IPS-15b (cell line): ENCODE results near the gene FOXP2.
"Not testable (repeated sequence)": the region's sequence is repeated elsewhere in the genome, so short reads cannot be mapped to it uniquely, and the experiment has no call there.

Experiments
- H3K27me3 ChIP-seq: one replicate; pipeline ENCODE4 v1.6.1; 2013; ENCODE audit warnings: low read length; ENCODE audit not compliant: control insufficient read depth, insufficient read depth
- H3K36me3 ChIP-seq: one replicate; pipeline ENCODE4 v1.6.1; 2013; ENCODE audit warnings: low read length; ENCODE audit not compliant: control insufficient read depth, insufficient read depth
- H3K4me1 ChIP-seq: one replicate; pipeline ENCODE4 v1.6.1; 2013; ENCODE audit warnings: mild to moderate bottlenecking, low read length; ENCODE audit not compliant: control insufficient read depth, insufficient read depth
- H3K4me3 ChIP-seq: one replicate; pipeline ENCODE4 v1.5.1; 2013; ENCODE audit warnings: low read depth, low read length
- H3K9ac ChIP-seq: one replicate; pipeline ENCODE4 v1.6.1; 2013; ENCODE audit warnings: low read depth, mild to moderate bottlenecking, low read length
- H3K9me3 ChIP-seq: one replicate; pipeline ENCODE4 v1.6.1; 2013; ENCODE audit warnings: mild to moderate bottlenecking, low read length; ENCODE audit not compliant: control insufficient read depth, insufficient read depth

The FOXP2 gene

DNA sequence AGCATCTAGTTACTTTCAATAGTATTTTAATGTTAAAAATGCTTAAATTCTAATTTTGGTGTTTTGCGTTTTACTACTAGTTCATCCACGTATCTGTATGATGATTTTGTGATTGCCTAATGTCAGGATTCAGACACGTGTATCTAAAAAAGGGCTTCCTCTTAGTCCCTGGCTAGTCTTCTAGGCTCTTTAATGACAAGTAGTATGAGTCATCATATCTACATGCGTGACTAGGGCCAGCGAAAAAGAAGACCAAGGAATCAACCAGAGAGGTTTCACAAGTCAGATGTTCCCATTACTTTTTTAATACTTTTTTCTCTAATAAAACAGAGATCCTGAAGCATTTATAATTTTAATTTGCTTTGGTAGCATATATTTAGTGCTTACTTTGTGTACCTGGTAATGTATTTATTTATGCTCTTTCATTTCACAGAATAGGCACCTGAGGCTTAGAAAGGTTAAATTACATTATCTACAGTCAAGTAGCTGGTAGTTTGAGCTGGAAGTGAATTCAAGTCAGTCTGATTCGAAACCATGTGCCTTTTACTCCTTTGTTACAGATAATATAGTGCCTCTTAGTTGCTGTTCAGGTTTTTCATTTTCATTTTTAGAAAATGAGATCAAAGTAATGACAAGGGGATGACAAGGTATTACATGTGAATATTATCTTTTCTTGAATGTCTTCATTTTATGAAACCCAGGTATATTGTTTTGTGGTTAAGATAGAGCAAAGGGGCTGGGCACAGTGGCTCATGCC is 140.3 kb downstream of the FOXP2 start:
- no peaks in the 10 kb centered on the region for H3K9me3 ChIP-seq
- no peak overlapping the region for H3K9ac ChIP-seq
- H3K27me3 ChIP-seq, result no peaks in the 10 kb centered on the region
- no peak overlapping the region for H3K4me3 ChIP-seq
- no peaks in the 10 kb centered on the region for H3K36me3 ChIP-seq
- no peaks in the 10 kb centered on the region for H3K4me1 ChIP-seq

DNA sequence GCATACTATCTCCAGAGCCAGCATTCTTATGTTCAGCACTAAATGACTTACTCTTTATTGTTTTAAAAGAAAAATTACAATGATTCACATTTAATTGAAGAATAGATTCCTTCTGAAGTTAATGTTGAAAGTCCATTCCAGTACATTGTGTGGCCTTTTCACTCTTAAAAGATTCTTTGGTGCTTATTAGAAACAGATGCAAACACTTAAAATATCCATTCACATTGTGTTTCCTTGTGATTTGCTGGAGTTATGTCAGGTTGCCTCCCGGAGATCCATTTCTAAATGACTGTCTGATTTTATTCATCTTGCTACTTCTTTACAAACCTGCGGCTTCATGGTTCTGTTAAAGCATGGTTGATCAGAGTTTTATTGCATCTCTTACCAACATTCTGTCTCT is 152.8 kb downstream of the FOXP2 start:
- Histone ChIP-seq H3K27me3 (no peaks in the 10 kb centered on the region), H3K4me1 (no peaks in the 10 kb centered on the region), H3K36me3 (no peaks in the 10 kb centered on the region), H3K9me3 (no peaks in the 10 kb centered on the region), H3K4me3 (no peak overlapping the region), H3K9ac (no peak overlapping the region)

DNA sequence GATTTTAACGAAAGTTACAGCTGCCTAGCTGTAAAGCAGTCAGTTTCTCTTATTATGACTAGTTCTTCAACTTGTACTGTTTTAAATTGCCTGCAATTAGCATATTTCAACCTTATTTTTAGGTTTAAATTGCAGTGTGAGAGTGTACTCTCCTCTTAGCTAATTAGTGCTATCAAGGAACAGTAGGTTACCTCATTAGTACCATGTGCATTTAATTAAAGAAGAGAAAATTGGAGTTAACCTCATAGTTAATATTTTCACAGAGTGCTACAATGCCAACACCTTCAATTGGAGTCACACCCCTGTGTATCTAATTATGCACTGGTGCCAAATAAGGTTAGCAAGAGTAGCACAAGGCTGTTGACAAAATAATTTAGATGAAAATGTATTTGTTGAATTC is 154.6 kb downstream of the FOXP2 start:
- no peaks in the 10 kb centered on the region for H3K9me3 ChIP-seq
- H3K27me3 ChIP-seq, result no peaks in the 10 kb centered on the region
- H3K9ac ChIP-seq, result no peak overlapping the region
- no peak overlapping the region for H3K4me3 ChIP-seq
- no peaks in the 10 kb centered on the region for H3K4me1 ChIP-seq
- H3K36me3 ChIP-seq, result no peaks in the 10 kb centered on the region

DNA sequence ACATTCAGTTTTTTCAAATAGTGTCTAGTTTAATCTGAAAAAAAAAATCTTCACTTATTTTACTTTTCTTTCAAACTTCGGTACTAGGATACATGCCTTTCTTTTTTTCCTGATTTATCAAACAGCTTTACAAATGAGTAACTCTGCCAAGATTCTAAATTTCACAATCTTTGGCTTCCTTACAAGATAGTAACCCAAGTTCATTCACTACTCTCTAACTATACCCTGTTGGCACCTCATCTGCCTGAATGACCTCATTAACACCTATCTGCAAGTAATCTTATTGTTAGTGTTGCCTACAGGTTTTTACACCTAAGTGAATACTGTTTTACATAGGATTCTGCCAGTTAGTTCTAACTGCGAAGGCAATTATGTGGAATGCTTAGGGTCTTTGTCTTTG is 159.8 kb downstream of the FOXP2 start:
- H3K36me3 ChIP-seq, result no peaks in the 10 kb centered on the region
- H3K4me1 ChIP-seq, result no peaks in the 10 kb centered on the region
- no peak overlapping the region for H3K9ac ChIP-seq
- H3K27me3 ChIP-seq, result no peaks in the 10 kb centered on the region
- H3K9me3 ChIP-seq, result no peaks in the 10 kb centered on the region
- H3K4me3 ChIP-seq, result no peak overlapping the region

DNA sequence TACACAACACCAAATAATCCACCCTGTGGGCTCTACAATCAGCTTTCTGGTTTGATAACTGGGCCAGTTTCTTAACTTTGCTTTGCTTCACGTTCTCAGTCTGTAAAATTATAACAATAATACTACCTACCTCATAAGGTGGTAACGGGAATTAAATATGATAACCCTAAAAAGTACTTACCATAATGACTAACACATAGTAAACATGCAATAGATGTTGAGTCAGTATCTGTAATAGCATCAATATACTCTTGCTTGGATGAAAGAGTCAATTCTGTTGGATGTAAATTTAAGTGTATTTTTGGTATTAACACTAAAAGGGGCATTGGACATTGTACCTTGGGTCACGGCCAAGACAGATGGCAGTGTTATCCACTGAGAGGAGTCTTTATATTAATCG is 160.5 kb downstream of the FOXP2 start:
- H3K4me3 ChIP-seq, result no peak overlapping the region
- H3K27me3 ChIP-seq, result no peaks in the 10 kb centered on the region
- no peaks in the 10 kb centered on the region for H3K4me1 ChIP-seq
- no peaks in the 10 kb centered on the region for H3K9me3 ChIP-seq
- no peak overlapping the region for H3K9ac ChIP-seq
- no peaks in the 10 kb centered on the region for H3K36me3 ChIP-seq

DNA sequence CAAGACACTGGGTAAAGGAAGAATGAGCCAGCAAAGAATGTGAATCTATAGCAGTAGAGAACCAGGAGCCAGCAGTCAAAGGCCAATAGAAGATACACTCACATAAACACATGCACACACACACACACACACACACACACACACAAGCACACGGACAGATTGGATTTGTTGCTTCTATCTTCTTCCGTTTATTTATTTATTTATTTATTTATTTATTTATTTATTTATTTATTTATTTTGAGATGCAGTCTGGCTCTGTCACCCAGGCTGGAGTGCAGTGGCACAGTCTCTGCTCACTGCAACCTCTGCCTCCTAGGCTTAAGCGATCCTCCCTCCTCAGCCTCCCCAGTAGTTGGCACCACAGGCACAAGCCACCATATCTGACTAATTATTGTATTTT is 166.3 kb downstream of the FOXP2 start:
- H3K27me3 ChIP-seq, H3K36me3 ChIP-seq, H3K4me3 ChIP-seq, H3K4me1 ChIP-seq, H3K9ac ChIP-seq, H3K9me3 ChIP-seq: not testable (repeated sequence)

DNA sequence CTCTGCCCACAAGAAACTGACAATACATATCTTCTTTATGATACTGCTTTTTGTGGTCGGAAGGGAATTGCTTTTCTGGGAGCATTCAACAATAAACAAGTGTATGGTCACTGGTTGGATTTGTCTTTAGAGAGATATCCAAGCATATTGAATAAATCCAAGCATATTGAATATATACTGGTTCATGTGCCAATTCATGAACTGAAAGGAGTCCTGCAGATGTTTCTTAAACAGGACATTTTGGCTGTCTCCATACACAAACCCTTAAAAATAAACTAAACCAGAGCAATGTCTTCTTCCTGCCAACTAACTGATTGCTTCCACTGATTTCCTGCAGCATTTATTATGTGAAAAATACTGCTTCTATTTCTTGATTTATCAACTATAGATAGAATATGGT is 173.9 kb downstream of the FOXP2 start:
- Histone ChIP-seq H3K4me1 (no peaks in the 10 kb centered on the region), H3K36me3 (no peaks in the 10 kb centered on the region), H3K9me3 (no peaks in the 10 kb centered on the region)

DNA sequence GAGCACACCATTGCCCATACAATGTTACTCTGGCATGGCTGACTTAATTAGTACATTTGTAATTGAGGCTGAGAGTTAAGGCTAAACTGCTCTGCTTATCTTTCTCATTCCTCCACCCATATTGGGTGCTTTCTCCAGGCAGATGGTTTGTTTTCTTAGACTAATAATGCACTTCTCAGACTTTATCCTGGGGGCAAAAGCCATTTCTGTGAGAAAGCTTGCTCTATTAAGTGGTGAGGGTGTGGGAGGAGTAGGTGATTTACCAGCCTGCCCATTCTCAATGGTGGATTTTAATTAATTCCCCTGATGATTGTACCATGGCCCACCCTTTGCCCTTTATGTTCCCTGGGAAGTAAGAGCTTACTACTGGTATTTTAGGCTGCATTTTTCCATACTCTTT is 174.8 kb downstream of the FOXP2 start:
- no peaks in the 10 kb centered on the region for H3K27me3 ChIP-seq

More for the DNA sequence above, 173.9 kb downstream of the FOXP2 start:
- H3K27me3 ChIP-seq, result no peaks in the 10 kb centered on the region
- H3K9ac ChIP-seq, result no peak overlapping the region
- H3K4me3 ChIP-seq, result no peak overlapping the region

DNA sequence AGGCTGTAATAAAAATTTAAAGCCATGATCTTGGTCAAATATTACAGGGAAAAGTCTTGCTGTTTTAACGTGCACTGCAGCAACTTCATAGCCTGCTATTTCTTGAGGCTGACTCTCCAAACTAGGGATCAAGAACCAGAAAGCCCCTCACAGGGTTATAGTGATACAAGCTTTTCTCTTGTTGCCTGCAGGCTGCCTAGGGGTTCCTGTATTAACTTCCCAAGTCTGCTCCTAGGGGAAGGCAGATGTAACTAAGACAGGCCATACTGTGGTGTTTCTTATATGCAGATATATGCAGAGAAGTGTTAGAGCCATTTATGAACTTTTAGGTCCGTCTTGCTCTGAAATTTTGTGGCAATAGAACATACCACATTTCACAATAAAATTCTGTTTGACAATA is 175.7 kb downstream of the FOXP2 start:
- no peaks in the 10 kb centered on the region for H3K4me1 ChIP-seq
- H3K9ac ChIP-seq, result no peak overlapping the region
- no peaks in the 10 kb centered on the region for H3K9me3 ChIP-seq
- H3K27me3 ChIP-seq, result no peaks in the 10 kb centered on the region
- H3K36me3 ChIP-seq, result no peaks in the 10 kb centered on the region
- H3K4me3 ChIP-seq, result no peak overlapping the region

More for the DNA sequence above, 174.8 kb downstream of the FOXP2 start:
- H3K4me1 ChIP-seq, result no peaks in the 10 kb centered on the region
- no peaks in the 10 kb centered on the region for H3K9me3 ChIP-seq
- no peak overlapping the region for H3K9ac ChIP-seq
- H3K4me3 ChIP-seq, result no peak overlapping the region
- H3K36me3 ChIP-seq, result no peaks in the 10 kb centered on the region

DNA sequence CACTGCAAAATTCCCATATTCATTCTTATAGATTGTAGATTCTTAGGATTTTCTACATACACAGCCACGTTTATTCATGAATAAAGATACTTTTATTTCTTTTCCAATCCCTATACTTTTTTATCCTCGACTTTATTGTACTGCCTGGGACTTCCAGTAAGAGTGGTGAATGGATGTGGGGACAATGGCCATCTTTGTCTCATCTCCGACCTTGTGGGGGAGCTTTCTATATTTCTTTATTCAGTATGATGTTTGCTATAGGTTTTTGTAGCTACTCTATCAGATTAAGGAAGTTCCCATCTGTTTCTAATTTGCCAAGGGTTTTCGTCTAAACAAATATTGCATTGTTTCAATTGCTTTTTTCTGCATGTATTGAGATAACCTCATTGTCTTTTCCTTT is 184.3 kb downstream of the FOXP2 start:
- Histone ChIP-seq H3K4me1 (no peaks in the 10 kb centered on the region), H3K9me3 (no peaks in the 10 kb centered on the region), H3K27me3 (no peaks in the 10 kb centered on the region)

DNA sequence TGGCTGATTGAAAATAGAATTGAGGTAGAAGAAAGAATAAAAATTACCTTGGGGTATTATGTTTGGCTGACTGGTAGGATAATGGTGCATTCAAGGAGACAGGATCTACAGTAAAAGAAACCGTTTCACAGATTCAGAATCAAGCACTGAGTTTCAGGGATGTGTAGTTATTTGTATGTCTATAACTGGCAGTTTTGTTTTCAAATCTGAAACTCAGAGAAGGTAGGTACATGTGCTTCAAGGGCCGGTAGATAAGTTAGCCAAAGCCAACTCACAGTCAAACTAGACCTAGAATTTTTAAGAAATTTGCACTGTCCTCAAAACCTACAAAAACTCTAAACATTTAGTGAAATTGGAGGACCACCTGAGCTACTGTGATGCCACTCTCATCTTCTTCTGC is 191.5 kb downstream of the FOXP2 start:
- Histone ChIP-seq H3K27me3 (no peaks in the 10 kb centered on the region), H3K9me3 (no peaks in the 10 kb centered on the region), H3K9ac (no peak overlapping the region), H3K4me1 (no peaks in the 10 kb centered on the region), H3K36me3 (no peaks in the 10 kb centered on the region), H3K4me3 (no peak overlapping the region)

More for the DNA sequence above, 184.3 kb downstream of the FOXP2 start:
- no peak overlapping the region for H3K4me3 ChIP-seq
- no peaks in the 10 kb centered on the region for H3K36me3 ChIP-seq
- H3K9ac ChIP-seq, result no peak overlapping the region

DNA sequence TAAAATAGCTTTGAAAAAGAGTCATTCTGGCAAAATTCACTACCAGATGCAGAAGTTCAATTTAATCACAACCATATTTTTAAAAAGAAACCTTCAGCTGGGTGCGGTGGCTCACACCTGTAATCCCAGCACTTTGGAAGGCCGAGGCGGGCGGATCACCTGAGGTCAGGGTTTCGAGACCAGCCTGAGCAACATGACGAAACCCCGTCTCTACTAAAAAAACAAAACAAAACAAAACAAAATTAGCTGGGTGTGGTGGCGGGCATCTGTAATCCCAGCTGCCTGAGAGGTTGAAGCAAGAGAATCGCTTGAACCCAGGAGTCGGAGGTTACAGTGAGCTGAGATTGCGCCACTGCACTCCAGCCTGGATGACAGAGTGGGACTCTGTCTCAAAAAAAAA is 194.2 kb downstream of the FOXP2 start:
- H3K9ac ChIP-seq, H3K4me1 ChIP-seq, H3K27me3 ChIP-seq, H3K4me3 ChIP-seq, H3K36me3 ChIP-seq, H3K9me3 ChIP-seq: not testable (repeated sequence)
